GM23338 (cell line): Measurements from ENCODE around the gene ATP6V1F. TPM values are rescaled to one million over a fixed set of nuclear protein-coding genes. Genes with fewer than 3 reads are reported as not detected.

Experiments used
- ATAC-seq: fragments of 200-7000 bp; cut with Tn5 transposase; 3 replicates; pipeline ENCODE4 v1.9.1; 2020
- DNase-seq: peaks from one replicate; pipeline ENCODE4 v3.0.0-alpha.2; 2015; ENCODE audit warnings: low spot score
- H2AFZ ChIP-seq: fragments of 200-600 bp; sonication (generic); 2 replicates; pipeline ENCODE4 v1.8.0; 2016; ENCODE audit warnings: antibody characterized with exemption, mild to moderate bottlenecking, moderate library complexity
- H3F3A ChIP-seq: fragments of 200-600 bp; sonication (generic); replicated peaks from 2 replicates; pipeline ENCODE4 v1.8.0; 2017; ENCODE audit warnings: antibody characterized with exemption, mixed run types, low read depth
- H3K27ac ChIP-seq: fragments of 200-600 bp; sonication (generic); 2 replicates; pipeline ENCODE4 v1.6.1; 2016; ENCODE audit warnings: low read depth
- H3K27me3 ChIP-seq: fragments of 200-600 bp; sonication (generic); 2 replicates; pipeline ENCODE4 v1.8.0; 2016; ENCODE audit warnings: mild to moderate bottlenecking, mixed run types, moderate library complexity; ENCODE audit not compliant: insufficient read depth
- H3K36me3 ChIP-seq: fragments of 200-600 bp; sonication (generic); 2 replicates; pipeline ENCODE4 v1.8.0; 2016; ENCODE audit warnings: mild to moderate bottlenecking; ENCODE audit not compliant: insufficient read depth
- H3K4me1 ChIP-seq: fragments of 200-600 bp; sonication (generic); 2 replicates; pipeline ENCODE4 v1.8.0; 2016; ENCODE audit warnings: mild to moderate bottlenecking, moderate library complexity; ENCODE audit not compliant: insufficient read depth
- H3K4me2 ChIP-seq: fragments of 200-600 bp; sonication (generic); 2 replicates; pipeline ENCODE4 v1.7.1; 2017; ENCODE audit warnings: mixed run types
- H3K4me3 ChIP-seq: fragments of 200-600 bp; sonication (generic); 2 replicates; pipeline ENCODE4 v1.6.1; 2016; ENCODE audit warnings: mixed run types
- H3K79me2 ChIP-seq: fragments of 200-600 bp; sonication (generic); replicated peaks from 2 replicates; pipeline ENCODE4 v1.8.0; 2017; ENCODE audit warnings: mild to moderate bottlenecking; ENCODE audit not compliant: insufficient read depth
- H3K9me2 ChIP-seq: fragments of 200-600 bp; sonication (generic); 2 replicates; pipeline ENCODE4 v1.8.0; 2017; ENCODE audit not compliant: insufficient read depth
- H4K20me1 ChIP-seq: fragments of 200-600 bp; sonication (generic); replicated peaks from 2 replicates; pipeline ENCODE4 v1.8.0; 2017; ENCODE audit warnings: mild to moderate bottlenecking; ENCODE audit not compliant: insufficient read depth
- H3K27ac Mint-ChIP-seq: 2 replicates; pipeline ENCODE4 v1.8.0; 2020; ENCODE audit warnings: inconsistent platforms, mild to moderate bottlenecking, moderate library complexity, mixed read lengths
- H3K27me3 Mint-ChIP-seq: 3 replicates; pipeline ENCODE4 v1.8.0; 2022; ENCODE audit warnings: low read depth, mild to moderate bottlenecking, moderate library complexity, mixed read lengths, inconsistent platforms; ENCODE audit not compliant: insufficient read depth, poor library complexity
- H3K36me3 Mint-ChIP-seq: 3 replicates; pipeline ENCODE4 v1.8.0; 2021; ENCODE audit warnings: low read depth, mild to moderate bottlenecking, inconsistent platforms, moderate library complexity, mixed read lengths
- H3K4me1 Mint-ChIP-seq: 3 replicates; pipeline ENCODE4 v1.8.0; 2020; ENCODE audit warnings: mild to moderate bottlenecking, inconsistent platforms, mixed read lengths
- H3K4me3 Mint-ChIP-seq: 3 replicates; pipeline ENCODE4 v1.8.0; 2021; ENCODE audit warnings: moderate library complexity, mild to moderate bottlenecking, inconsistent platforms, mixed read lengths
- H3K9me3 Mint-ChIP-seq: 3 replicates; pipeline ENCODE4 v1.8.0; 2020; ENCODE audit warnings: moderate library complexity, mild to moderate bottlenecking, inconsistent platforms, mixed read lengths
- CREB1 ChIP-seq: fragments of 250-450 bp; sonication (Bioruptor Pico); IDR thresholded peaks from 2 replicates; pipeline ENCODE4 v1.5.0; 2020; ENCODE audit warnings: low read depth, mild to moderate bottlenecking, moderate library complexity
- CTCF ChIP-seq, 2 experiments: fragments of 200-600 bp in 1 of 2; sonication (generic) in 1 of 2; conservative IDR thresholded peaks; 2 replicates each; pipeline versions ENCODE4 v1.5.1 to v1.6.1; 2016 to 2017; ENCODE audit warnings: antibody characterized with exemption in 2 of 2, low read depth in 2 of 2, mild to moderate bottlenecking in 2 of 2, moderate library complexity in 1 of 2
- EZH2 ChIP-seq: fragments of 200-600 bp; sonication (generic); IDR thresholded peaks from one replicate; pipeline ENCODE4 v1.8.0; 2017; ENCODE audit warnings: antibody characterized with exemption, mild to moderate bottlenecking, low read depth; ENCODE audit not compliant: unreplicated experiment
- EZH2phosphoT487 ChIP-seq: fragments of 200-600 bp; sonication (generic); IDR thresholded peaks from one replicate; pipeline ENCODE4 v1.8.1; 2018; ENCODE audit warnings: antibody characterized with exemption; ENCODE audit not compliant: unreplicated experiment
- JUNB ChIP-seq: IDR thresholded peaks from one replicate; pipeline ENCODE4 v1.6.1; 2016; ENCODE audit warnings: antibody characterized with exemption; ENCODE audit not compliant: unreplicated experiment
- NANOG ChIP-seq: IDR thresholded peaks from 2 replicates; pipeline ENCODE4 v1.6.1; 2016; ENCODE audit warnings: antibody characterized with exemption, borderline replicate concordance
- POLR2AphosphoS5 ChIP-seq: IDR thresholded peaks from 2 replicates; pipeline ENCODE4 v1.6.1; 2016; ENCODE audit warnings: antibody characterized with exemption, low read depth
- REST ChIP-seq: IDR thresholded peaks from one replicate; pipeline ENCODE4 v1.6.1; 2018; ENCODE audit warnings: antibody characterized with exemption; ENCODE audit not compliant: unreplicated experiment
- STAT1 ChIP-seq: IDR thresholded peaks from one replicate; pipeline ENCODE4 v1.6.1; 2016; ENCODE audit warnings: antibody characterized with exemption; ENCODE audit not compliant: unreplicated experiment
- ZNF114 ChIP-seq: fragments of 250-450 bp; sonication (Bioruptor Pico); IDR thresholded peaks from 2 replicates; pipeline ENCODE4 v1.5.0; 2020; ENCODE audit warnings: mild to moderate bottlenecking, moderate library complexity
- ZNF331 ChIP-seq: fragments of 250-450 bp; sonication (Bioruptor Pico); IDR thresholded peaks from 2 replicates; pipeline ENCODE4 v1.5.0; 2020; ENCODE audit warnings: low read depth, mild to moderate bottlenecking, moderate library complexity
- polyA plus RNA-seq: library from polyadenylated mRNA; unstranded; fragments of >200 nt; fragmentation: Nextera tagmentation; extraction: Ambion mirVana; gene quantifications from 2 replicates; pipeline ENCODE4 v1.2.1, GENCODE V29; 2016
- total RNA-seq: library from RNA; depleted of rRNA; stranded (reverse); fragments of >200 nt; shearing (Covaris generic); gene quantifications from 2 replicates; pipeline ENCODE4 v1.2.3, GENCODE V29; 2014
- TF ChIP-seq, protein P1 (sequence below): fragments of 250-450 bp; sonication (Bioruptor Pico); IDR thresholded peaks from 2 replicates; pipeline ENCODE4 v1.5.0; 2020; ENCODE audit warnings: mild to moderate bottlenecking, moderate library complexity
- TF ChIP-seq, protein P2 (sequence below): IDR thresholded peaks from 2 replicates; pipeline ENCODE4 v1.6.1; 2016; ENCODE audit warnings: antibody characterized with exemption

Gene ATP6V1F
- total and polyA plus RNA-seq, 2 experiments from 2014 or later: 66.5 to 271 TPM

DNA sequence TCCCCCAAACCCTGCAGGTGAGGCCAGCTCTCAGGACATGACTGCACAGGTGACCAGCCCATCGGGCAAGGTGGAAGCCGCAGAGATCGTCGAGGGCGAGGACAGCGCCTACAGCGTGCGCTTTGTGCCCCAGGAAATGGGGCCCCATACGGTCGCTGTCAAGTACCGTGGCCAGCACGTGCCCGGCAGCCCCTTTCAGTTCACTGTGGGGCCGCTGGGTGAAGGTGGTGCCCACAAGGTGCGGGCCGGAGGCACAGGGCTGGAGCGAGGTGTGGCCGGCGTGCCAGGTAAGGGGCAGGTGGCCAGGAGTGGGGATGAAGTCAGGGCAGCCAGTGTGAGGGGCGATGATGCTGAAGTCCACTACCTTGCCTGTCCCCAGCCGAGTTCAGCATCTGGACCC is 8.3 kb upstream of the ATP6V1F start:
- Histone ChIP-seq H3K9me2 (no peaks in the 10 kb centered on the region), H4K20me1 (no peaks in the 10 kb centered on the region), H3K4me2 (no peak overlapping the region), H3K79me2 (no peaks in the 10 kb centered on the region), H3K27ac (no peak overlapping the region), H3K27me3 (no peaks in the 10 kb centered on the region), H3K4me1 (no peaks in the 10 kb centered on the region), H3K4me3 (no peak overlapping the region), H2AFZ (no peak overlapping the region), H3K36me3 (no peaks in the 10 kb centered on the region), H3F3A (no peaks in the 10 kb centered on the region)
- no peak overlapping the region for H3K4me3 Mint-ChIP-seq
- H3K9me3 Mint-ChIP-seq: no peaks in the 10 kb centered on the region
- peaks cover 5% of the 10 kb centered on the region; the same call in 2 of the 3 replicates for H3K4me1 Mint-ChIP-seq
- DNase-seq (no peak), ATAC-seq (no peak)
- TF ChIP-seq EZH2phosphoT487: no peak
- no peak for TF ChIP-seq REST
- TF ChIP-seq, protein P1, sequence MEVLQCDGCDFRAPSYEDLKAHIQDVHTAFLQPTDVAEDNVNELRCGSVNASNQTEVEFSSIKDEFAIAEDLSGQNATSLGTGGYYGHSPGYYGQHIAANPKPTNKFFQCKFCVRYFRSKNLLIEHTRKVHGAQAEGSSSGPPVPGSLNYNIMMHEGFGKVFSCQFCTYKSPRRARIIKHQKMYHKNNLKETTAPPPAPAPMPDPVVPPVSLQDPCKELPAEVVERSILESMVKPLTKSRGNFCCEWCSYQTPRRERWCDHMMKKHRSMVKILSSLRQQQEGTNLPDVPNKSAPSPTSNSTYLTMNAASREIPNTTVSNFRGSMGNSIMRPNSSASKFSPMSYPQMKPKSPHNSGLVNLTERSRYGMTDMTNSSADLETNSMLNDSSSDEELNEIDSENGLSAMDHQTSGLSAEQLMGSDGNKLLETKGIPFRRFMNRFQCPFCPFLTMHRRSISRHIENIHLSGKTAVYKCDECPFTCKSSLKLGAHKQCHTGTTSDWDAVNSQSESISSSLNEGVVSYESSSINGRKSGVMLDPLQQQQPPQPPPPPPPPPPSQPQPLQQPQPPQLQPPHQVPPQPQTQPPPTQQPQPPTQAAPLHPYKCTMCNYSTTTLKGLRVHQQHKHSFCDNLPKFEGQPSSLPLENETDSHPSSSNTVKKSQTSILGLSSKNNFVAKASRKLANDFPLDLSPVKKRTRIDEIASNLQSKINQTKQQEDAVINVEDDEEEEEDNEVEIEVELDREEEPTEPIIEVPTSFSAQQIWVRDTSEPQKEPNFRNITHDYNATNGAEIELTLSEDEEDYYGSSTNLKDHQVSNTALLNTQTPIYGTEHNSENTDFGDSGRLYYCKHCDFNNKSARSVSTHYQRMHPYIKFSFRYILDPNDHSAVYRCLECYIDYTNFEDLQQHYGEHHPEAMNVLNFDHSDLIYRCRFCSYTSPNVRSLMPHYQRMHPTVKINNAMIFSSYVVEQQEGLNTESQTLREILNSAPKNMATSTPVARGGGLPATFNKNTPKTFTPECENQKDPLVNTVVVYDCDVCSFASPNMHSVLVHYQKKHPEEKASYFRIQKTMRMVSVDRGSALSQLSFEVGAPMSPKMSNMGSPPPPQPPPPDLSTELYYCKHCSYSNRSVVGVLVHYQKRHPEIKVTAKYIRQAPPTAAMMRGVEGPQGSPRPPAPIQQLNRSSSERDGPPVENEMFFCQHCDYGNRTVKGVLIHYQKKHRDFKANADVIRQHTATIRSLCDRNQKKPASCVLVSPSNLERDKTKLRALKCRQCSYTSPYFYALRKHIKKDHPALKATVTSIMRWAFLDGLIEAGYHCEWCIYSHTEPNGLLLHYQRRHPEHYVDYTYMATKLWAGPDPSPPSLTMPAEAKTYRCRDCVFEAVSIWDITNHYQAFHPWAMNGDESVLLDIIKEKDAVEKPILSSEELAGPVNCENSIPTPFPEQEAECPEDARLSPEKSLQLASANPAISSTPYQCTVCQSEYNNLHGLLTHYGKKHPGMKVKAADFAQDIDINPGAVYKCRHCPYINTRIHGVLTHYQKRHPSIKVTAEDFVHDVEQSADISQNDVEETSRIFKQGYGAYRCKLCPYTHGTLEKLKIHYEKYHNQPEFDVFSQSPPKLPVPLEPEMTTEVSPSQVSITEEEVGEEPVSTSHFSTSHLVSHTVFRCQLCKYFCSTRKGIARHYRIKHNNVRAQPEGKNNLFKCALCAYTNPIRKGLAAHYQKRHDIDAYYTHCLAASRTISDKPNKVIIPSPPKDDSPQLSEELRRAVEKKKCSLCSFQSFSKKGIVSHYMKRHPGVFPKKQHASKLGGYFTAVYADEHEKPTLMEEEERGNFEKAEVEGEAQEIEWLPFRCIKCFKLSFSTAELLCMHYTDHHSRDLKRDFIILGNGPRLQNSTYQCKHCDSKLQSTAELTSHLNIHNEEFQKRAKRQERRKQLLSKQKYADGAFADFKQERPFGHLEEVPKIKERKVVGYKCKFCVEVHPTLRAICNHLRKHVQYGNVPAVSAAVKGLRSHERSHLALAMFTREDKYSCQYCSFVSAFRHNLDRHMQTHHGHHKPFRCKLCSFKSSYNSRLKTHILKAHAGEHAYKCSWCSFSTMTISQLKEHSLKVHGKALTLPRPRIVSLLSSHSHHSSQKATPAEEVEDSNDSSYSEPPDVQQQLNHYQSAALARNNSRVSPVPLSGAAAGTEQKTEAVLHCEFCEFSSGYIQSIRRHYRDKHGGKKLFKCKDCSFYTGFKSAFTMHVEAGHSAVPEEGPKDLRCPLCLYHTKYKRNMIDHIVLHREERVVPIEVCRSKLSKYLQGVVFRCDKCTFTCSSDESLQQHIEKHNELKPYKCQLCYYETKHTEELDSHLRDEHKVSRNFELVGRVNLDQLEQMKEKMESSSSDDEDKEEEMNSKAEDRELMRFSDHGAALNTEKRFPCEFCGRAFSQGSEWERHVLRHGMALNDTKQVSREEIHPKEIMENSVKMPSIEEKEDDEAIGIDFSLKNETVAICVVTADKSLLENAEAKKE (CRISPR knock-in tag): no peak
- no peak for TF ChIP-seq EZH2
- TF ChIP-seq STAT1: no peak
- TF ChIP-seq ZNF331 (CRISPR knock-in tag): no peak
- TF ChIP-seq ZNF114 (CRISPR knock-in tag): no peak
- no peak for TF ChIP-seq CREB1 (CRISPR knock-in tag)
- no peak for TF ChIP-seq CTCF (conservative IDR thresholded peaks at IDR 0.05; ENCODE audit: low read depth in 2 of 2)
- no peak for TF ChIP-seq JUNB
- TF ChIP-seq, protein P2, sequence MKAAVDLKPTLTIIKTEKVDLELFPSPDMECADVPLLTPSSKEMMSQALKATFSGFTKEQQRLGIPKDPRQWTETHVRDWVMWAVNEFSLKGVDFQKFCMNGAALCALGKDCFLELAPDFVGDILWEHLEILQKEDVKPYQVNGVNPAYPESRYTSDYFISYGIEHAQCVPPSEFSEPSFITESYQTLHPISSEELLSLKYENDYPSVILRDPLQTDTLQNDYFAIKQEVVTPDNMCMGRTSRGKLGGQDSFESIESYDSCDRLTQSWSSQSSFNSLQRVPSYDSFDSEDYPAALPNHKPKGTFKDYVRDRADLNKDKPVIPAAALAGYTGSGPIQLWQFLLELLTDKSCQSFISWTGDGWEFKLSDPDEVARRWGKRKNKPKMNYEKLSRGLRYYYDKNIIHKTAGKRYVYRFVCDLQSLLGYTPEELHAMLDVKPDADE: no peak
- TF ChIP-seq POLR2AphosphoS5: no peak
- no peak for TF ChIP-seq NANOG
- no peaks in the 10 kb centered on the region for H3K36me3 Mint-ChIP-seq
- peaks cover 8% of the 10 kb centered on the region for H3K27me3 Mint-ChIP-seq
- H3K27ac Mint-ChIP-seq: no peak overlapping the region
